HCT116 (cell line): ENCODE measurements around the gene NASP. TPM values are rescaled to one million over a fixed set of nuclear protein-coding genes. Genes with fewer than 3 reads are reported as not detected.

ENCODE experiments used
- ATAC-seq: fragments of 200-7000 bp; cut with Tn5 transposase; 2 replicates; pipeline ENCODE4 v1.9.1; 2020; ENCODE audit warnings: mild to moderate bottlenecking, moderate library complexity
- BruUV-seq: library from RNA; stranded (reverse); fragments of 400-500 nt; replicated peaks from 2 replicates; lab custom pipeline; 2021; lab: Mats Ljungman, UMichigan
- CTCF ChIA-PET: fragments of 300-600 bp; sonication (Branson Sonifier 250); formaldehyde crosslinking; loops from one replicate; lab custom pipeline; 2021; ENCODE audit warnings: antibody characterized with exemption; lab: Charles Lee
- POLR2A ChIA-PET: fragments of 300-600, 350-600 bp; sonication (Branson Sonifier 250); formaldehyde crosslinking; loops from one replicate; lab custom pipeline; 2021; ENCODE audit warnings: antibody characterized with exemption; lab: Charles Lee
- RAD21 ChIA-PET, 2 experiments: fragments of 300-600 bp; sonication (Branson Sonifier 250); formaldehyde crosslinking; loops; one replicate each; lab custom pipeline; 2023; ENCODE audit warnings: low total read pairs in 2 of 2; ENCODE audit not compliant: uncharacterized antibody in 2 of 2, unreplicated experiment in 2 of 2, low non-redundant PET in 1 of 2; lab: Charles Lee
- DNase-seq: peaks from one replicate; pipeline ENCODE4 v3.0.0-alpha.2; 2010; ENCODE audit warnings: low read depth, low spot score
- H2AFZ ChIP-seq: fragments of 200-600 bp; shearing (Covaris generic), sonication (generic); 2 replicates; pipeline ENCODE4 v1.6.1; 2017; ENCODE audit warnings: low read depth, mixed run types, mixed read lengths, antibody characterized with exemption, low read length; ENCODE audit not compliant: poor library complexity, severe bottlenecking
- H3K27ac ChIP-seq: 2 replicates; pipeline ENCODE4 v1.5.1; 2012; ENCODE audit warnings: low read depth, low read length
- H3K27me3 ChIP-seq: fragments of 200-600 bp; sonication (generic); 2 replicates; pipeline ENCODE4 v1.6.1; 2016; ENCODE audit warnings: mixed run types, low read length, mixed read lengths; ENCODE audit not compliant: insufficient read depth
- H3K36me3 ChIP-seq, 2 experiments: fragments of 200-500 bp in 1 of 2; fragments of 200-600 bp in 1 of 2; sonication (Bioruptor generic) in 1 of 2; sonication (generic) in 1 of 2; 2 replicates each; pipeline versions ENCODE4 v1.5.1 to v1.6.1; 2014 to 2016; ENCODE audit warnings: low read length in 2 of 2, inconsistent platforms in 1 of 2, mixed read lengths in 1 of 2, mixed run types in 1 of 2; ENCODE audit not compliant: insufficient read depth in 2 of 2, control insufficient read depth in 1 of 2
- H3K4me1 ChIP-seq, 2 experiments: fragments of 200-600 bp in 1 of 2; sonication (generic) in 1 of 2; 2 replicates each; pipeline versions ENCODE4 v1.5.1 to v1.6.1; 2012 to 2017; ENCODE audit warnings: low read length in 2 of 2, inconsistent platforms in 1 of 2, mild to moderate bottlenecking in 1 of 2, mixed read lengths in 1 of 2, mixed run types in 1 of 2, moderate library complexity in 1 of 2; ENCODE audit not compliant: insufficient read depth in 2 of 2, control insufficient read depth in 1 of 2
- H3K4me2 ChIP-seq: fragments of 200-600 bp; sonication (generic); 2 replicates; pipeline ENCODE4 v1.6.1; 2017; ENCODE audit warnings: mixed run types, low read length, mixed read lengths
- H3K4me3 ChIP-seq, 2 experiments: fragments of 200-600 bp in 1 of 2; sonication (generic) in 1 of 2; replicated peaks in 1 of 2; 2 replicates each; pipeline ENCODE4 v1.5.1; 2011 to 2016; ENCODE audit warnings: low read length in 2 of 2, control low read depth in 1 of 2, low read depth in 1 of 2, mild to moderate bottlenecking in 1 of 2, mixed read lengths in 1 of 2, mixed run types in 1 of 2
- H3K79me2 ChIP-seq: fragments of 200-600 bp; sonication (generic); 2 replicates; pipeline ENCODE4 v1.6.1; 2017; ENCODE audit warnings: mild to moderate bottlenecking, mixed run types, low read length, moderate library complexity, mixed read lengths; ENCODE audit not compliant: insufficient read depth
- H3K9ac ChIP-seq: fragments of 200-600 bp; sonication (generic); 2 replicates; pipeline ENCODE4 v1.6.1; 2016; ENCODE audit warnings: low read length, mixed read lengths
- H3K9me2 ChIP-seq: fragments of 200-600 bp; sonication (generic), shearing (Covaris generic); 2 replicates; pipeline ENCODE4 v1.6.1; 2017; ENCODE audit warnings: mixed run types, mild to moderate bottlenecking, moderate library complexity; ENCODE audit not compliant: insufficient read depth
- H3K9me3 ChIP-seq, 2 experiments: fragments of 200-500 bp in 1 of 2; fragments of 200-600 bp in 1 of 2; sonication (Bioruptor generic) in 1 of 2; sonication (generic) in 1 of 2; 2 replicates each; pipeline ENCODE4 v1.6.1; 2014 to 2017; ENCODE audit warnings: low read length in 2 of 2, mixed read lengths in 2 of 2, inconsistent platforms in 1 of 2, low read depth in 1 of 2, mild to moderate bottlenecking in 1 of 2, mixed run types in 1 of 2, moderate library complexity in 1 of 2; ENCODE audit not compliant: control insufficient read depth in 1 of 2, insufficient read depth in 1 of 2
- H4K20me1 ChIP-seq: fragments of 200-600 bp; sonication (generic), shearing (Covaris generic); 2 replicates; pipeline ENCODE4 v1.6.1; 2017; ENCODE audit warnings: mixed run types, mild to moderate bottlenecking, moderate library complexity; ENCODE audit not compliant: insufficient read depth
- CBX3 ChIP-seq: IDR thresholded peaks from 2 replicates; pipeline ENCODE4 v1.6.1; 2012; ENCODE audit warnings: low read depth
- CEBPB ChIP-seq: IDR thresholded peaks from 2 replicates; pipeline ENCODE4 v1.6.1; 2012; ENCODE audit warnings: low read depth
- CTCF ChIP-seq, 3 experiments: fragments of 200-600 bp in 1 of 3; sonication (generic) in 1 of 3; IDR thresholded peaks in 2 of 3; conservative IDR thresholded peaks in 1 of 3; 2 replicates each; pipeline ENCODE4 v1.5.1; 2012 to 2017; ENCODE audit warnings: low read depth in 2 of 3, low read length in 2 of 3, antibody characterized with exemption in 1 of 3, borderline replicate concordance in 1 of 3, control low read depth in 1 of 3, mild to moderate bottlenecking in 1 of 3, mixed read lengths in 1 of 3, mixed run types in 1 of 3, moderate library complexity in 1 of 3; ENCODE audit not compliant: insufficient read depth in 1 of 3
- EGR1 ChIP-seq: IDR thresholded peaks from 2 replicates; pipeline ENCODE4 v1.6.1; 2012; ENCODE audit warnings: low read depth
- ELF1 ChIP-seq: IDR thresholded peaks from 2 replicates; pipeline ENCODE4 v1.6.1; 2012; ENCODE audit warnings: low read depth, borderline replicate concordance
- EZH2 ChIP-seq: fragments of 200-600 bp; sonication (generic); IDR thresholded peaks from 2 replicates; pipeline ENCODE4 v1.6.1; 2017; ENCODE audit warnings: antibody characterized with exemption, mixed run types
- EZH2phosphoT487 ChIP-seq: fragments of 200-600 bp; IDR thresholded peaks from 2 replicates; pipeline ENCODE4 v1.6.1; 2018; ENCODE audit warnings: antibody characterized with exemption, borderline replicate concordance
- JUND ChIP-seq: IDR thresholded peaks from 2 replicates; pipeline ENCODE4 v1.6.1; 2012
- MAX ChIP-seq: IDR thresholded peaks from 2 replicates; pipeline ENCODE4 v1.6.1; 2012
- POLR2A ChIP-seq: IDR thresholded peaks from 2 replicates; pipeline ENCODE4 v1.7.0; 2011; ENCODE audit warnings: borderline replicate concordance; ENCODE audit not compliant: insufficient read depth, insufficient read length; ENCODE audit errors: extremely low read depth
- POLR2AphosphoS5 ChIP-seq: IDR thresholded peaks from 2 replicates; pipeline ENCODE4 v1.6.1; 2011; ENCODE audit warnings: mild to moderate bottlenecking, low read depth, low read length, moderate library complexity
- RAD21 ChIP-seq: IDR thresholded peaks from 2 replicates; pipeline ENCODE4 v1.6.1; 2012; ENCODE audit warnings: low read depth, mild to moderate bottlenecking
- SIN3A ChIP-seq: IDR thresholded peaks from 2 replicates; pipeline ENCODE4 v1.6.1; 2012; ENCODE audit warnings: low read depth
- SP1 ChIP-seq: IDR thresholded peaks from 2 replicates; pipeline ENCODE4 v1.6.1; 2012; ENCODE audit warnings: low read depth
- ZBTB33 ChIP-seq: IDR thresholded peaks from 2 replicates; pipeline ENCODE4 v1.6.1; 2011; ENCODE audit warnings: mild to moderate bottlenecking, low read length, moderate library complexity; ENCODE audit not compliant: insufficient replicate concordance; ENCODE audit errors: extremely low read depth
- ZFX ChIP-seq: fragments of 450-650 bp; IDR thresholded peaks from 2 replicates; pipeline ENCODE4 v1.6.1; 2017
- ZNF274 ChIP-seq: fragments of 200-500 bp; sonication (Bioruptor generic); IDR thresholded peaks from 2 replicates; pipeline ENCODE4 v1.6.1; 2014; ENCODE audit warnings: mild to moderate bottlenecking, low read depth, low read length, inconsistent platforms
- intact Hi-C: fragments of 100-400 bp; cut with micrococcal nuclease; formaldehyde crosslinking; loops from 2 replicates; pipeline ENCODE4 v1.10.0; 2022
- total RNA-seq: library from RNA; stranded (reverse); gene quantifications from one replicate; pipeline ENCODE4 v1.2.1, GENCODE V29; 2021; ENCODE audit not compliant: unreplicated experiment

Gene NASP
- total RNA-seq, 1 experiment from 2014 or later = 185 TPM

GRCh38 chr1:45584351-45585109 lies 689 bp downstream of the NASP start (continued):
- TF ChIP-seq CTCF (IDR thresholded peaks at IDR 0.05 in 2 of 3, conservative IDR thresholded peaks at IDR 0.05 in 1 of 3; ENCODE audit: borderline replicate concordance in 1 of 3, insufficient read depth in 1 of 3, low read depth in 2 of 3, low read length in 2 of 3) (no peak), ZBTB33 (no peak), EGR1 (no peak; the same call in 1 of the 2 replicates), MAX (peak; percentile 78), EZH2 (no peak), ZNF274 (no peak), EZH2phosphoT487 (no peak)
- TF ChIP-seq, all 23 proteins: peak for 4

- H3K4me1 ChIP-seq = peaks cover 12 to 19% of the 10 kb centered on the region in 2 experiments
- H2AFZ ChIP-seq = no peak overlapping the region
- peaks cover 25% of the 10 kb centered on the region; the same call in 1 of the 2 replicates for H4K20me1 ChIP-seq
- no peak for ATAC-seq
- H3K9me3 ChIP-seq = no peaks in the 10 kb centered on the region
- peak overlapping the region; percentile 87 for H3K27ac ChIP-seq
- peak overlapping the region; percentile 98 to 99 for H3K4me3 ChIP-seq
- BruUV-seq = no TSS peak
- peaks cover 0 to 17% of the 10 kb centered on the region in 2 experiments; a peak in 2 of 4 replicates for H3K36me3 ChIP-seq
- peak overlapping the region; percentile 99 for H3K9ac ChIP-seq
- intact Hi-C loops = loop anchor here (10.0 kb wide), 1 partner anchor 300 kb away; no protein-coding TSS in a partner anchor
- CTCF ChIA-PET = no interaction called here
- no peak for DNase-seq
- H3K4me2 ChIP-seq = peak overlapping the region; percentile 98
- H3K79me2 ChIP-seq = peaks cover 61% of the 10 kb centered on the region
- RAD21 ChIA-PET = interaction anchor here in 1 of 2 experiments (0.6 kb wide), 1 partner anchor 282 kb away, joined by 7 read pairs; no protein-coding TSS in a partner anchor
- no peaks in the 10 kb centered on the region for H3K9me2 ChIP-seq
- POLR2A ChIA-PET = interaction anchor here (1.1 to 1.2 kb wide), 4 partner anchors 8 to 307 kb away, joined by 3 to 4 read pairs (median 3); no protein-coding TSS in a partner anchor
- no peaks in the 10 kb centered on the region for H3K27me3 ChIP-seq
- TF ChIP-seq ZFX = no peak
- TF ChIP-seq SIN3A = no peak
- no peak for TF ChIP-seq SP1
- no peak for TF ChIP-seq EZH2phosphoT487
- TF ChIP-seq CEBPB = no peak
- TF ChIP-seq RAD21 = no peak
- no peak for TF ChIP-seq POLR2A
- no peak for TF ChIP-seq JUND
- no peak for TF ChIP-seq ELF1
- no peak for TF ChIP-seq CTCF (IDR thresholded peaks at IDR 0.05 in 2 of 3, conservative IDR thresholded peaks at IDR 0.05 in 1 of 3; ENCODE audit: borderline replicate concordance in 1 of 3, insufficient read depth in 1 of 3, low read depth in 2 of 3, low read length in 2 of 3)
- TF ChIP-seq EGR1 = no peak
- TF ChIP-seq CBX3 = no peak
- no peak for TF ChIP-seq POLR2AphosphoS5
These were observed 1.2 kb downstream of the NASP start for GRCh38 chr1:45585110-45585426.
